ENCODE results near the gene RECK.

DNA sequence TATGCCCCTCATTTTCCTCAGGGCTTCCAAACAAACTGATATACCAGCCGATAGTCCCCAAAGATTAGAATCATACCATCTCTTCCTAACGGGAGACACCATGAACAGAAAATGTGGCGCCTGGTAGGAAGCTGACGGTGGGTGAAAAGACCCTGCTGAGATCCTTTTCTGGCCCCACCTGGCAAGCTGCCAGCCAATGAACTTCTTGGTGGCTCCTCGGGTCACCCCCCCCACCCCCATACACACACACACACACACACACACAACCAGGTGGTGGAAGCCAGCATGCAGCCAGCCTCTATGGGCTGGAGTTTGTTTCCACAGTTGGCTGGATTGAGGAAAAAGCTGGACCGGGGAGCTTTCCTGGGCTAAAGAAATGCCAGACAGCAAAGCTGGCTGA lies 127.7 kb downstream of the RECK start:
- TF ChIP-seq POLR2A (IDR thresholded peaks at IDR 0.05) (no peak), EP300 (IDR thresholded peaks at IDR 0.05) (no peak)
- TF ChIP-seq, protein P1, sequence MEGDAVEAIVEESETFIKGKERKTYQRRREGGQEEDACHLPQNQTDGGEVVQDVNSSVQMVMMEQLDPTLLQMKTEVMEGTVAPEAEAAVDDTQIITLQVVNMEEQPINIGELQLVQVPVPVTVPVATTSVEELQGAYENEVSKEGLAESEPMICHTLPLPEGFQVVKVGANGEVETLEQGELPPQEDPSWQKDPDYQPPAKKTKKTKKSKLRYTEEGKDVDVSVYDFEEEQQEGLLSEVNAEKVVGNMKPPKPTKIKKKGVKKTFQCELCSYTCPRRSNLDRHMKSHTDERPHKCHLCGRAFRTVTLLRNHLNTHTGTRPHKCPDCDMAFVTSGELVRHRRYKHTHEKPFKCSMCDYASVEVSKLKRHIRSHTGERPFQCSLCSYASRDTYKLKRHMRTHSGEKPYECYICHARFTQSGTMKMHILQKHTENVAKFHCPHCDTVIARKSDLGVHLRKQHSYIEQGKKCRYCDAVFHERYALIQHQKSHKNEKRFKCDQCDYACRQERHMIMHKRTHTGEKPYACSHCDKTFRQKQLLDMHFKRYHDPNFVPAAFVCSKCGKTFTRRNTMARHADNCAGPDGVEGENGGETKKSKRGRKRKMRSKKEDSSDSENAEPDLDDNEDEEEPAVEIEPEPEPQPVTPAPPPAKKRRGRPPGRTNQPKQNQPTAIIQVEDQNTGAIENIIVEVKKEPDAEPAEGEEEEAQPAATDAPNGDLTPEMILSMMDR (IDR thresholded peaks at IDR 0.05), result no peak

Data from tibial nerve (tissue), 4 donors.